SH-SY5Y (cell line): Measurements from ENCODE around the gene TULP4.

Experiments
- GATA2 ChIP-seq: IDR thresholded peaks from 2 replicates; pipeline ENCODE4 v1.6.1; 2011; ENCODE audit warnings: mild to moderate bottlenecking, low read depth, low read length
- GATA3 ChIP-seq: IDR thresholded peaks from 2 replicates; pipeline ENCODE4 v1.6.1; 2011; ENCODE audit warnings: low read depth, mild to moderate bottlenecking, low read length, moderate library complexity

GRCh38 chr6:158272324-158272723 lies 39.9 kb upstream of the TULP4 start:
- TF ChIP-seq GATA2 (no peak), GATA3 (no peak)
